Effector CD8-positive, alpha-beta T cell (primary cell): ENCODE results near the gene MATN1.

ENCODE experiments used
- DNase-seq: peaks from one replicate; lab custom pipeline; 2025; lab: John Stamatoyannopoulos, UW

MATN1 gene

DNA sequence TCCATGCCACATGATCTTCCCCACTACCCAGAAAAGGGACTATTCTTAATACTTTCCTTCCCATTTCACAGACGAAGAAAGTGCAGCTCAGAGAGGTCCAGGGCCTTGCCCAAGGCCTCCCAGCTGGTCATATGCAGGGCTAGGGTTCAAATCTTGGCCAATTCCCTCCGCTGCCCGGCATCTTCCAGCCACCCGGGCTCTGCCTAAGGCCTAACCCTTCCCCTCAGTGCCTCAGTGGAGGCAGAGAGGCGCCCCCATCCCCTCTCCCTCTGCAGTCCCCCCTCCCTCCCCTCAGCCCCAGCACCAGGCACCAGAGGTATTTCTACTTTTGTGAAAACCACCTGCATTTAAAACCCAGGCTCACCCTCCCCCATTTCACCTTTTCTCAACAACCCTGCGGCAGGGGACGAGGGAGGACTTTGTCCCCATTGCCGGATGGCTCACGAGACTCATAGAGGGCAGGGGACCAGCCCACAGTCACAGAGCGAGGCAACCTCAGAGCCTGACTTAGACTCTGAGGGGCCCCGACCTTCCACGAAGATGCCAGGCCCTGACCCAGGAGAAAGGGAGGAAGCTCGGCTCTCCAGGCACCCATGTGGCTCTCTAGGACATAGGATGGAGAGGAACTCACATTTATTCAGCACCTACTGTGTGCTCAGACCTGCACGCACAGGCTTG lies 21.9 kb upstream of the MATN1 start:
- DNase-seq: no peak

DNA sequence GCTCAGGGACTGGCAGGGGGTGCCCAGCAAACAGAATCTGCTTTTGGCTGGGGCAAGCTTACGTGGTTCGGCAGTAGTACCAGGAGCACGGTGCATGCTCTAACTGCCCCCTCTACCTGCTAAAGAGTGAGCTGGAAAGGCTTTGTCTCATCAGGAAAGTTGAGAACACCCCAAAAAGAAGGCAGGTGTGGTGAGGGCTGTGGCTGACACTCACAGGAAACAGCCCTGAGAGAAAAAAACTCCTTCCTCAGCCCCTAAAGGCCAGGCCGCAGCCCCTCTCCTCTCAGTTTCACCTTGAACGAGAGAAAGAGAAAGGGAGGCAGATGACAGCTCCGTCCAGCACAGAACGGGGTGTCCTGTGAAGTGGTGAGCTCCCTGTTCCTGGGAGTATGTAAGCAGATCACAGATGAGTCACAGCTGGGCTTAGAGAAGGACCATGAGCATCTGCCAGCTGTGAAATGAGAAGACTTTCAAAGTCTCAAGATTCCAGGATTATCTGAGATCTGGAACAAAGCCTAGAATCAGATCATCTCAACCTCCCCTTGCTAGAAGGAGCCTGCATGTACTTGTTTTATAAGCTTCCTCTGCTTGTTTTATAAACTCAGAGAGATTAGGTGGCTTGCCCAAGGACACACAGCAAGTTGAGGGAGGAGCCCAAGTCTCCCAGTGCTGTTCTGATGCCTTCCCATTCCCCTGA lies 20.8 kb upstream of the MATN1 start:
- no peak for DNase-seq

DNA sequence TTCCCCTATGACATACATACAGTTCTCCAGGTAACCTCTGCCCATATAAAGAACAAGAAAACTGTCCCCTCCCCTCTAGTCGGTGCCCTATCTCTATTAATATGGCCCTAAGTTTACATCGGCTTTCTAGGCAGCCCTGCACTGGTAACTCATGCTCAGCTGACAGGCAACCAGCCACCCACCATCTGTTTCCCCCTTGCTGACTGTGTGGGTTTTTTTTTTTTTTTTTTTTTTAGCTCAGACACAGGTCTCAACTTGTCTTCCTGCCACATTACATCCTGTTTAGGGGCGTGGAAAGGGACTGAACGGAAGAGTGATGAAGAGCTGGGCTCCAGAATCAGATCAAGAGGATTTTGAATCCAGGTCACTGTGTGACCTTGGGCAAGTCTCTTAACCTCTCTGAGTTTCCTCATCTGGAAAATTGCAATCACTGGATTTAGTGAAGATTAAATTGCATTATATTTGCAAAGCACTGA lies 20.2 kb upstream of the MATN1 start:
- DNase-seq: peak; percentile 54

DNA sequence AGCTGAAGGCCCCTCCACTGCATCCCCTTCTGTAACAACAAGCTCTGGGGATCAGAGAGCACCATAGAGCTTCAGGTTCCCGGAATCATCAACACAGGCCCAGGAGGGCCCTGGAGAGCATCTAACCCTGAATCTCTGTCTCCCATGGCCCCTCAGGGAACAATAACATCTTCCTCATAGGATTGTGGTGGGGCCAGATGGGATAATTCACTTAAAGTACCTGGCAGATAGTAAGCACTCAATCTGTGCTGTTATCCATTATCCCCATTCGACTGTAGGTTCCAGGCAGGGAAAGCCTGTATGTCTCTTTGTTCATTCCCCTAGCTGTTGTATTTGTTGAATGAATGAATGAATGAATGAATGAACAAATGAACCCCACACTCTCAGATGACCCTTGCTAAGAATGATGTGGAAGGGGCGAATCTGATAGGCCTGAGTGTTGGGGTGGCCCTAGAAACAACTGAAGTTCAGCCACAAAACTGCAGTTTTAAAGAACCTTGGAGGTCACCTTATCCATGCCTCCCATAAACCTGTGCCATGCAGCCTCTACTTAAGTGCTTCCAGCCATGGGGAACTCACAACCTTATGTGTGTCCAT lies 19.7 kb upstream of the MATN1 start:
- DNase-seq: no peak

DNA sequence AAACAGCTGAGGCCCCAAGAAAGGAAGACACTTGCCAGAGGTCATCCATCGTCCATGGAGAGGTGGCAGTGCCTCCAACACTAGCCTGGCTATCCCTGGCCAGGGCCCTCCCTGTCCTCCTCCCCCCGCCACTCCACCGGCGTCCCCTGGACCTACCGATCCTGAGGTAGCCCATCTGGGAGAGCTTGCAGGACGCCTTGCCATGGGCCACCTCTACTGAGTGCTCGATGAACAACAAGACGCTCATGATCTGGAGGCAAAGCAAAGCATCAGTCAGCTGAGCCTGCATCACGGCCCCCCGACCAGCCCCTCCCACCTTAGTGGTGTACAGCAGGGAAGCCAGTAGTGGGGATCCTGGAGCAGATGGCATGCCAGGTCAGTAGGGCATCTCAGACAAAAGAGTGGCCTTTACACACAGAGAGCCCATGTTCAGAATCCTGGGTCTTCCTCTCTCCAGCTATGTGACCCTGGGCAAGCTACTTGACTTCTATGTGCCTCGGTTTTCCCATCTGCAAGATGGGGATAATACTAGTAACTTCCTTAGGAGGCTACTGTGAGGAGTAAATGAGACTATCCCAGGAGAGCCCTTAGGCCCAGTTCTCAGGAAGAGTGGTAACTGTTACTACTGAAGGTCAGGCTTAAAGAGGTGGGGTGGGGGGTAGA lies 19.0 kb upstream of the MATN1 start:
- DNase-seq: no peak

DNA sequence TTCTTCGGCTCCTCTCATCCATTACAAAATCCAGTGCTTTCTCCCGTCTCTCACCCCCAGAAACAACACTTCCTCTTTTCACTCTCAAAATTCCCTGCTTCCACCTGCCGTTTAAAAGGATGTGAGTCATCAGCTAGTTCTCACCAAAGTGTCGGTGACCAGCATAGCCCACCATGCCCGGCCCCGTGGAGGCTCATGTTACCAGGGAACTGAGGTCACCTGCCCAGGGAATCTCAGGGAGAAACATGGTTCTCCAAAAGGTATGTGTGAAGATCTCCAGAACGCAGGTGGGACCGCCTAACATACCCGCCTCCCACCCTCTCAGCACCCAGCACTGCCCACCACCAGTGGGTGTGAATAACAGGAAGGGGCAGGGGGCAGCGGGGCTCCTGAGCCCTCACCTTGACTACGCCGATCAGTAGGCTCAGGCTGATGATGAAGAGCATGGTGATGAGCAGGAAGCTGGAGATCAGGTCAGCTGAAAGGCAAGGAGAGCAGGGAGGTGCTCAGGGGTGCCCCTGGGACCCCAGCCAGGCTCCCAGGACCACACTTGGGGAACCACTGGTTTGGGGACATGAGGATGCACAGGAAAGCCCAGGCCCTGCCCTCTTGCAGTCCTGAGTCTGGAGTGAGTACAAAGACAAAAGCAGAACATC lies 18.0 kb upstream of the MATN1 start:
- DNase-seq: no peak

DNA sequence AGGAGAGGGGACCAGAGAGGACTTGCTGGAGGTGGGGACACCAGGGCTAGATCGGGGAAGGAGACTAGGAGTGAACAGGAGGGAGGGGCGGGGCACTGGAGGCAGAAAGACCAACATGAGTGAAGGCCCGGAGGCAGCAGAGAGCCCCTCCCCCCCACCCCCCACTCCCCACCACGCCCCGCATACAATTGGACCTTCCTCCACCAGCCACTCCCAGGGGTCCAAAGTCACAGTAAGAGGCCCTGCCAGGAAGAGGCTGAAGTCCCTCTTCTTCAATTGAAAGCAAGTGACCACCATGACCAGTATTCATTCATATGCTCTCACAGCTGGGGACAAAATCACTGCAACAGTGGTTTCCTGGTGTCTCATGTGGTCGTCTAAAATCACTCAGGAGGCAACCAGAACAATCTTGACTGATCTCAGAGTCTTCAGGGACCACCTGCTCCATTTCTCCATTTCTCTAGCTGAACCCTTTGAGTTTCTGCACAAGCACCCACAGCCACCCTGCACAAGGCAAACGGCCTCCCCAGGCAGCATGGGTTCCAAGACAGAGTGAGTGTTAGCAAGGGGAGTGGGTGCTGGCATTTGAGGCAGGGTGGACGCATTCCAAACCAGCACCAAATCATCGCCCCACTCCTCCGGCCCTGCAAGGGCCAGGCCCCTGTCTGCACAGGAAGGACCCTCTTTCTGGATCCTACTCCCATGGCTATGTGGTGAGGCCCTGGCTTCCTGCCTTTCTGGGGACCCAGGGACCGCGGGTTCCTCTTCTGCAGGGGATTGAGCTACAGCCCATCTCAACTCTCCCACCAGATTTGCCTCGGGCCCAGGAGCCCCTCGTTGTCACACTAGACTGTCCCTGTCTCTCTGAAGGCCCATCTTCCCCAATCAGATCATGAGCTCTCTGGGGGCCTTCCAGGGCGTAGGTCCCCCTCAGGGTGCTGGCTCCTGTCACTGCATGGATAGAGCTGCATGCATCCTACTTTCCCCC lies 17.2 kb upstream of the MATN1 start:
- no peak for DNase-seq

DNA sequence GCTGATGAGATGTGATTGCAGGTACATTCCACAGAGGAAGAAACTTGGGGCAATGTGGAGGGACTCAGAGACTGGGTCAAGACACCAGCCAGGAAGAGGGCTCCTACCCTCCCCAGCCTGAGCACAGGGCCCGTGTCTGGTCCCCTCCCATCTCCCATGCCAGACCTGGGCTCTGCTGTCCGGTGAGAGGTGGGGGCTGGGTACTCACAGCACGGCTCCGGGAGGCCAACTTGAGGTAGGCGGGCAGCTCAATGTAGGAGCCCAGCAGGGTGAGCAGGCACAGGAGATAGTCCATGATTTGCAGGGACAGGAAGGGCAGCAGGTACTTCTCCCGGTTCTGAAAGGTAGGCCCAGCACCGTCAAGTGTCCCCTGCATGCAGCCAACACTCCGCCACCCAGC lies 16.2 kb upstream of the MATN1 start:
- DNase-seq: no peak

DNA sequence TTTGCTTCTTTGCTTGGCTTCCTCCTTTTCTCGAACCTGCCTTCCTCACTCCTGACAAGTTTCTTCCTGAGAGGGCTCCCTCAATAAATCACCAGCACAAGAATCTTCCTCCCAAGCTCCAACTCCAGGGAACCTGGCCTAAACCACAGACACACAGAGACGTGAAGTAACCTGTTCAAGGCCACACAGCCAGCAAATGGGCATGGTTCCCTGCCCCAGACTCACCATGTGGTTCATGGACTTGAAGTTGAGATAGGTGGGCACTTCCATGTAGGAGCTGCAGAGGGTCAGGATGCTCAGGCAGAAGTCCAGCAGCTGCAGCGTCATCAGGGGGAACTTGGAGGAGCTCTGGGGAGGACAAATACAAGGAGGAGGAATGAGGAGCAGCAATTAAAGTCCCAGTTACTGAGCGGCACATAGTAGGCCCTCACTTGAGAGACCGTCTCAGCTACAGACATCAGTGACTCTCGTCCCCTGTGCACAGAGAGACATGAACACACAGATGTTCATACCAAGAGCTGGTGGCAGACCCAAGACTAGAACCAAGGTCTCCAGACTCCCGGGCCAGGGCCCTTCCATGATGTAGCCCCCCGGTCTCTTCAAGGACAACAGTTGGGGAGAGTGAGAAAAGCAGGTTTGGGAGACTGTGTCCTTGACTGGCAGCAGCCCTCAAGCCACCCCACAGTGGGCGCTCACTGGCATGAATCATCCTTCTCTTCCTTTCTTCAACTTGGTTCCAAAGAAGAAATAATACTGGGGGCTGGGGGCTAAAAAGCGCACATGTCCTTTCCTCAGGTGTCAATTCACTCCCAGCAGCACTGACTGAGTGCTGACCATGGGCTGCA lies 15.6 kb upstream of the MATN1 start:
- DNase-seq: no peak

DNA sequence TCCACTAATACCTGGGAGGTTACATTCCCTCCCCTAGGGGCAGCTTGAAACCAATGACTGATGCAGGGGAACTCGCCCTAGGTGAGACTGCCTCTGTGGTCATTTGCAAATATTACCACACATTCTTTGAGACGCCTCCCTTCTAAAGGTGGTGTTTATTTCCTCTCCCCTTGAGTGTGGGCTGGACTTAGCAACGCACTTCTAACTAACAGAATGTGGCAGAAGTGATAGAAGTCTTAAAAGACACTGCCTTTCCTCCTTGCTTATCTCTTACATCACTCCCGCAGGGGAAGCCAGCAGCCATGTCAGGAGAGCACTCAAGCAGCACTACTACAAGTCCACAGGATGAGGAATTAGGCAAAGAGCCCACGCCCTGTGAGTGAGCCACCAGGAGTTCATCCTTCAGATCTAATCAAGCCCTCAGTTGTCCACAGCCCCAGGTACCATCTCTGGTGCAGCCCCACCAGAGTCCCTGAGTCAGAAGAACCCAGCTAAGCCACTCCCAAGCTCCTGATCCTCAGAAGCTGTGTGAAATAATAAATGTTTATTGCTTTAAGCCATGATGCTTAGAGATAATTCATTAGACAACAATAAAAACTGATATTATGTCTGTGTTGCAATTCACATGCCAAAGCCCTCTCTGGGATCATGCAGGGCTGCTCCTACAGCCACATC lies 14.8 kb upstream of the MATN1 start:
- no peak for DNase-seq

DNA sequence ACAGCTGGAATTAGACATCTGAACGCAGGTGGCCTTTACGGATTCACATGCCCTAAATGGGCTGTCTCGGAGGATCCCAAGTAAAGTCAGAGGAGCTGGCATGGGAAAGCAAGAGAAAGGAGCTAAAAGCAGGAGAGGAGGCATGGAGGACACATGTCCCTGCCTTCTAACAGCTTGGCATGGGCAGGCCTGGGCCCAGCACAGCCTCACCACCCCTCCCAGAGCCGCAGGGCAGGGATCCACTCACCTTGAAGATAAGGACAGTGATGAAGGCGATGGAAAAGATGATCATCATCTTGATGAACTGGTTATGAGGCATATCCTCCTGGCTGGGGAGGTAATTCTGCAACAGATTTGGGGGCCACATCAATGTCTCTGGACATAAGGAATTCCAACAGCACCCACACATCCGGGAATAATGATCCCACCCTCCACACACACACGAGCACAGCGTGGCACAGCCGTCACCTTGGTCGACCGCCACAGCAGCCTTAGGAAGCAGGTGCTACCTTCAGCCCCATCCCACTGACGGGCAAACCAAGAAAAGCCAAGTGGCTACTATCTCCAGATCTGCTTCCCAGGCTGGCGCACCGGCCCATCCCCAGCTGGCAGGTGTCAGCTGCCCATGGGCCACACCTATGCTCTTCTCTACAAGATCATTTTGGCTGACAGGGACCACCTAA lies 14.1 kb upstream of the MATN1 start:
- DNase-seq: no peak

DNA sequence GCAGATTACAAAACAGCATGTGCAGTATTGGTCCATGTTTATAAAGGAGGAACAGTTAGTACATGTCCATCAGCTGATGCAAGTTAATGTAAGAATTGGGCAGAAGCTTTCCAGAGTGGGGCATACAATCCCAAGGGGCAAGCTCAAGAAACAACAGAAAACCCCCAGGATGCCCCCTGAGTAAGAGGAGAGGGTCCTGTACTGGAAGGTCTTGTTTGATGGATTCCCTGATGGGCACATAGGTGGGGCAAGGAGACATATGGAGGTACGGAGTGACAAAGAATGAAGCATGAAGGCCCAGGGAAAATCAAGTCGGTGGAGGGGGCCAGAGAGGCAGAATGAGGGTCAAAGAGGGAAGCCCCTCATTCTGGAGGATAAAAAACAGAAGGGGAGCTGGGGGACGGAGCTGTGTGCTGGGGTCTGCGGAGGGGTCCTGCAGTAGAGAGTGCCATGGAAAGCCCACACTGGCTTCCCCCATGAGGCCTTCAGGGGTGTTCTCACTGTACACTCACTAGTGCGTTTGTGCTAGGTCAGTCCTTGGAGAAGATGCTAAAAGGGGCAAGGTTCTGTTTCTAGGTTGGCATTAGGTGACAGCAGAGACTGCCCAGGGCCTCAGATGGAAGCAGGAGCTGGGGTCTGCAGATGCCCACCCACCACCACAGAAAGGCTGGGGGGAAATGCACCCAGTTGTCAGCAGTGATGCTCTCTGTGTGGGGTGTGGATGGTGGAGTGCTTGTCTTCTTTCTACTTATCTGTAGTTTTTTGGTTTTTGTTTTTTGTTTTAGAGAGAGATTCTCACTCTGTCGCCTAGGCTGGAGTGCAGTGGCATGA lies 12.5 kb upstream of the MATN1 start:
- no peak for DNase-seq

DNA sequence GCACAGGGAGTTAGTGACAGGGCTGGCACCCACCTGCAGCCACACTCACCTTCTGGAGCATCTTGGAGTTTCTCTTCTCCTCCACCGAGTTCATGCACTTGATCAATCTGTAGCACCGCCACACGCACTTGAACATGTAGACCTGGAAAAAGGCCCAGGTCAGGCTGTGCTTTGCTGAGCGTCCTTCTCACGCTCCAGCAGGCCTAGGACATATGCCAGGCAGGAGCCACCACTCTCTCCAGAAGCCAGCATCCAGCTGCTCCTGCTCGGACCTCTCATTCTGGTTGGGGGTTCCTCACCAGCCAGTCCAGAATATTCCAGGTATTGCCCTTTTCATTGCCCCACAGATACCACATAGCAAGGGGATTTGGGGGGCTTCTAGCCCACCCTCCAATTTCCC lies 11.7 kb upstream of the MATN1 start:
- no peak for DNase-seq

DNA sequence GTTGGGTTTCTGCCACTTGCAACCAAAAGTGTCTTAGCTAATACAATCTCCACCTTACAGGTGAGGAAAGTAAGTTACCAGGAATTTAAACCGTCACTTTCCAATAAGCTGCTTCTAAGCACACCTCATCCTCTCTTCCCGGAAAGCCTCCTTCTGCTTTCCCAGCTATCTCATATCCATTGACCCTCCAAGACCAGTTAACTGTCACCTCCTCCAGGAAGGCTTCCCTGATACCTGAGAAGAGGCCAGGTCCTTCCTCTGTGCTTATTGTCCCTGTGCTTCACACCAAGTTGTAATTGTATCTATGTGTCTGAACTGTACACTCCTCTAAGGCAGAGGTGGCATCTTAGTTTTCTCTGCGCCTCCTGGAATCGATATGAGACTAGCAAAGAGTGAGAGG lies 11.2 kb upstream of the MATN1 start:
- no peak for DNase-seq

DNA sequence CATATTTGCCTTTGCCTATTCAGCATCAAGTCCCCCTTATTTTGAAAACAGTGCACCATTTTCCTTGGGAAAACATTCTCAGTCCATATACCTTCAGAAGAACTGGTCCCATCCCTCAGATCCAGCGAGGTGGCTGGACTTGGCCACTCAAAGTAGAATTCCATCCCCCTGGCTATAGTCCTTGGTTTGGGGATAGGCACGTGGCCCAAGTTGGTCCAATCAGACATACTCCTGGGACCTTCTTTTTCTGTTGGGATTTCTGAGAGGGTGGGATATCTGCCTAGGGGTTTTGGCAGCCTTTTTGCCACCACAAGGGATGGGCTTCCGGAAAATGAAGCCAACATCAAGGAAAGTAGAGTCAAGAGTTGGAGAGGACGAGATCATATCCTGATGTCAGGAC lies 10.7 kb upstream of the MATN1 start:
- no peak for DNase-seq

DNA sequence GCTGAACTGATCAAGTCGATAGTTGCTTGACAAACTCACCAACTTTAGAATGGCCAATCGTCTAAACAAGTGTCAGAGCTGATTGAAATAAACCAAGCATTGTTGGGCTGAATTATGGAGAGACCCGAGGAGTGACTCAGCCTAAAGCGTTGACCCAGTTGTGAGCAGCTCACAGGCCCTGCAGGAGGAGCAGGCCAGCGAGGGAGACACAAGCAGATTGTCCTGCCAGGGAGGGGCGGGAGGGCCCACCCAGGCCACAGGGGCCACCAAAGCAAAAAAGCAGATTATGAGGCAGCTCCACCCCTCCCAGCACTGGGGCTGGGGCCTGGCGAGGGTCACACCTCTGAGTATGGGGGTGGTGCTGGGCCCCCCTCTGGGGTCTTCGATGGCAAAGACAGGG lies 10.1 kb upstream of the MATN1 start:
- no peak for DNase-seq

DNA sequence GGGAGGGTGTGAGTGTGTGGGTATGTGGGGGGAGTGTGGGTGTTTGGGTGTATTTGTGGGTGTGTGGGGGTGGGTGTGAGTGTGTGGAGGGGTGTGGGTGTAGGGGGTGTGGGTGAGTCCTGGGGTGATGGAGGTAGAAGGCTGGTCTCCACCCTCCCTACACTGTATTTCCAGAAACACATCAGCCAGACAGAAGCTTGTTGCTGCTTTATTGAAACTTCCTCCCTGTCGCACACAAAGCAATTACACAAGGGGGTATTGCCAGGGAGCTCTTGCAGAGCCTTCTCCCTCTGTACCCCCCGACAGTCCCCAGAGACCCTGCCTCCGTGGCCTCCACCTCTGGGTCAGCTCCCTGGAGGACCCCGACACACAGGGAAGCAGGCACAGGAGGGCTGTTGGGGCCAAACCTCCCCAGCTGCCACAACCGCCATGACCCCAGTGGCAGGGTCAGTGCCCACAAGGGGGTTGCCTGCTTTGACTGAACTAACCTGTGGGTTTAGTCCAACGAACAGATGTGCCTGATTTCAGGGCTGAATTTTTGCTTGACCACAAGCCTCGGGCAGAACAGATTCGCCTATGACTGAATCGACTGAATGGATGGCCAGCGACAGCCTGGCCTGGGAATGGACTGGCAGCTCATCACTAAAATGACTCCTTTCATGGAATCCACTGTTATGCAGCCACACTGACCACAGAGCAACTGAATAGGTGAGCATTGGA lies 9.1 kb upstream of the MATN1 start:
- no peak for DNase-seq
